ENCODE data around the gene WDR75. TPM values are rescaled to one million over a fixed set of nuclear protein-coding genes. Genes with fewer than 3 reads are reported as not detected.

The WDR75 gene
- total and polyA plus RNA-seq, 2 of the 13 experiments (the other 11 are each of a cell fraction or from before 2014, with no cell fraction given), result 63.0 to 74.1 TPM

- TF ChIP-seq, protein P1, sequence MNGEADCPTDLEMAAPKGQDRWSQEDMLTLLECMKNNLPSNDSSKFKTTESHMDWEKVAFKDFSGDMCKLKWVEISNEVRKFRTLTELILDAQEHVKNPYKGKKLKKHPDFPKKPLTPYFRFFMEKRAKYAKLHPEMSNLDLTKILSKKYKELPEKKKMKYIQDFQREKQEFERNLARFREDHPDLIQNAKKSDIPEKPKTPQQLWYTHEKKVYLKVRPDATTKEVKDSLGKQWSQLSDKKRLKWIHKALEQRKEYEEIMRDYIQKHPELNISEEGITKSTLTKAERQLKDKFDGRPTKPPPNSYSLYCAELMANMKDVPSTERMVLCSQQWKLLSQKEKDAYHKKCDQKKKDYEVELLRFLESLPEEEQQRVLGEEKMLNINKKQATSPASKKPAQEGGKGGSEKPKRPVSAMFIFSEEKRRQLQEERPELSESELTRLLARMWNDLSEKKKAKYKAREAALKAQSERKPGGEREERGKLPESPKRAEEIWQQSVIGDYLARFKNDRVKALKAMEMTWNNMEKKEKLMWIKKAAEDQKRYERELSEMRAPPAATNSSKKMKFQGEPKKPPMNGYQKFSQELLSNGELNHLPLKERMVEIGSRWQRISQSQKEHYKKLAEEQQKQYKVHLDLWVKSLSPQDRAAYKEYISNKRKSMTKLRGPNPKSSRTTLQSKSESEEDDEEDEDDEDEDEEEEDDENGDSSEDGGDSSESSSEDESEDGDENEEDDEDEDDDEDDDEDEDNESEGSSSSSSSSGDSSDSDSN (CRISPR knock-in tag; IDR thresholded peaks at IDR 0.05), result peak; percentile 76
- TF ChIP-seq NKX3-1 (CRISPR knock-in tag; IDR thresholded peaks at IDR 0.05), result peak; percentile 79
- no peak for TF ChIP-seq KLF9 (CRISPR knock-in tag; IDR thresholded peaks at IDR 0.05; ENCODE audit: low read depth)
- TF ChIP-seq NFATC3 (CRISPR knock-in tag; IDR thresholded peaks at IDR 0.05), result no peak
- no peak for TF ChIP-seq ZNF841 (CRISPR knock-in tag; IDR thresholded peaks at IDR 0.05; ENCODE audit: borderline replicate concordance)
- TF ChIP-seq ZZZ3 (CRISPR knock-in tag; IDR thresholded peaks at IDR 0.05; ENCODE audit: borderline replicate concordance), result peak; percentile 80; the same call in 1 of the 2 replicates
- TF ChIP-seq TCF12 (IDR thresholded peaks at IDR 0.05), result no peak
- 0 out of 2 replicates have a peak, but pooled peaks have one; percentile 58 for TF ChIP-seq TCF12 (CRISPR knock-in tag; IDR thresholded peaks at IDR 0.05)
- peak; percentile 78 for TF ChIP-seq ATF2 (CRISPR knock-in tag; IDR thresholded peaks at IDR 0.05)
- TF ChIP-seq, protein P2, sequence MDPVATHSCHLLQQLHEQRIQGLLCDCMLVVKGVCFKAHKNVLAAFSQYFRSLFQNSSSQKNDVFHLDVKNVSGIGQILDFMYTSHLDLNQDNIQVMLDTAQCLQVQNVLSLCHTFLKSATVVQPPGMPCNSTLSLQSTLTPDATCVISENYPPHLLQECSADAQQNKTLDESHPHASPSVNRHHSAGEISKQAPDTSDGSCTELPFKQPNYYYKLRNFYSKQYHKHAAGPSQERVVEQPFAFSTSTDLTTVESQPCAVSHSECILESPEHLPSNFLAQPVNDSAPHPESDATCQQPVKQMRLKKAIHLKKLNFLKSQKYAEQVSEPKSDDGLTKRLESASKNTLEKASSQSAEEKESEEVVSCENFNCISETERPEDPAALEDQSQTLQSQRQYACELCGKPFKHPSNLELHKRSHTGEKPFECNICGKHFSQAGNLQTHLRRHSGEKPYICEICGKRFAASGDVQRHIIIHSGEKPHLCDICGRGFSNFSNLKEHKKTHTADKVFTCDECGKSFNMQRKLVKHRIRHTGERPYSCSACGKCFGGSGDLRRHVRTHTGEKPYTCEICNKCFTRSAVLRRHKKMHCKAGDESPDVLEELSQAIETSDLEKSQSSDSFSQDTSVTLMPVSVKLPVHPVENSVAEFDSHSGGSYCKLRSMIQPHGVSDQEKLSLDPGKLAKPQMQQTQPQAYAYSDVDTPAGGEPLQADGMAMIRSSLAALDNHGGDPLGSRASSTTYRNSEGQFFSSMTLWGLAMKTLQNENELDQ (CRISPR knock-in tag; IDR thresholded peaks at IDR 0.05; ENCODE audit: borderline replicate concordance), result no peak; the same call in 1 of the 2 replicates
- peak; percentile 61 for TF ChIP-seq MED1 (CRISPR knock-in tag; IDR thresholded peaks at IDR 0.05)
- peak; percentile 70; the same call in 1 of the 2 replicates for TF ChIP-seq ZNF670 (CRISPR knock-in tag; IDR thresholded peaks at IDR 0.05; ENCODE audit: borderline replicate concordance)
- TF ChIP-seq IKZF4 (CRISPR knock-in tag; IDR thresholded peaks at IDR 0.05; ENCODE audit: borderline replicate concordance, low read depth, not compliant biosample characterization), result no peak
- peak; percentile 55 for TF ChIP-seq GABPA (IDR thresholded peaks at IDR 0.05; ENCODE audit: low read depth, low read length)
- TF ChIP-seq GABPA (CRISPR knock-in tag; IDR thresholded peaks at IDR 0.05; ENCODE audit: low read depth), result peak; percentile 87
- peak; percentile 38; the same call in 1 of the 2 replicates for TF ChIP-seq ZNF274 (CRISPR knock-in tag; IDR thresholded peaks at IDR 0.05)
- no peak for TF ChIP-seq ZNF10 (CRISPR knock-in tag; IDR thresholded peaks at IDR 0.05; ENCODE audit: borderline replicate concordance, low read depth)
- TF ChIP-seq MAZ (IDR thresholded peaks at IDR 0.05; ENCODE audit: borderline replicate concordance, low read depth, low read length), result no peak; the same call in 1 of the 2 replicates
- TF ChIP-seq MAZ (CRISPR knock-in tag; IDR thresholded peaks at IDR 0.05; ENCODE audit: low read depth), result peak; percentile 81
- TF ChIP-seq ZNF282 (IDR thresholded peaks at IDR 0.05; ENCODE audit: partially characterized antibody), result no peak
- peak; percentile 61; the same call in 1 of the 2 replicates for TF ChIP-seq ZNF335 (CRISPR knock-in tag; IDR thresholded peaks at IDR 0.05)
- 0 out of 2 replicates have a peak, but pooled peaks have one; percentile 80 for TF ChIP-seq ZNF776 (CRISPR knock-in tag; IDR thresholded peaks at IDR 0.05)
- no peak for TF ChIP-seq ZNF326 (CRISPR knock-in tag; IDR thresholded peaks at IDR 0.05; ENCODE audit: borderline replicate concordance)
- TF ChIP-seq, protein P3, sequence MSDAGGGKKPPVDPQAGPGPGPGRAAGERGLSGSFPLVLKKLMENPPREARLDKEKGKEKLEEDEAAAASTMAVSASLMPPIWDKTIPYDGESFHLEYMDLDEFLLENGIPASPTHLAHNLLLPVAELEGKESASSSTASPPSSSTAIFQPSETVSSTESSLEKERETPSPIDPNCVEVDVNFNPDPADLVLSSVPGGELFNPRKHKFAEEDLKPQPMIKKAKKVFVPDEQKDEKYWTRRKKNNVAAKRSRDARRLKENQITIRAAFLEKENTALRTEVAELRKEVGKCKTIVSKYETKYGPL (CRISPR knock-in tag; IDR thresholded peaks at IDR 0.05), result 0 out of 2 replicates have a peak, but pooled peaks have one; percentile 63
Observed at GRCh38 chr2:189440947-189441708, at the start of gene WDR75 (continued).
